ENCODE measurements around the gene AADAC. TPM values are rescaled to one million over a fixed set of nuclear protein-coding genes. Genes with fewer than 3 reads are reported as not detected.

AADAC gene
- total RNA-seq, 1 donor from 2014 or later: not detected

- Mint-ChIP-seq H3K9me3 (ENCODE audit: unreplicated experiment) (no peaks in the 10 kb centered on the region), H3K27ac (ENCODE audit: unreplicated experiment) (no peak overlapping the region), H3K4me1 (ENCODE audit: low read depth, unreplicated experiment) (peaks cover 7% of the 10 kb centered on the region), H3K36me3 (ENCODE audit: low read depth, unreplicated experiment) (no peaks in the 10 kb centered on the region), H3K27me3 (ENCODE audit: low read depth, unreplicated experiment) (no peaks in the 10 kb centered on the region), H3K4me3 (ENCODE audit: unreplicated experiment) (no peak overlapping the region)
- Histone ChIP-seq H3K9me3 (ENCODE audit: insufficient read depth, low read depth, low read length) (no peaks in the 10 kb centered on the region), H3K36me3 (ENCODE audit: insufficient read depth, low read length) (no peaks in the 10 kb centered on the region), H3K27me3 (ENCODE audit: insufficient read depth, low read length) (no peaks in the 10 kb centered on the region), H4K20me1 (ENCODE audit: insufficient read depth, low read length) (no peaks in the 10 kb centered on the region), H3K27ac (ENCODE audit: low read depth, low read length) (no peak overlapping the region), H3K4me3 (ENCODE audit: insufficient read depth, low read depth, low read length) (no peak overlapping the region), H2AFZ (ENCODE audit: low read depth, low read length) (no peak overlapping the region), H3K9ac (ENCODE audit: low read length) (no peak overlapping the region), H3K4me2 (ENCODE audit: low read length) (no peak overlapping the region), H3K79me2 (ENCODE audit: insufficient read depth, low read length) (no peaks in the 10 kb centered on the region), H3K4me1 (ENCODE audit: insufficient read depth, low read length) (peaks cover 11% of the 10 kb centered on the region)
- FAIRE-seq (no peak), DNase-seq (ENCODE audit: low read depth) (no peak)
- TF ChIP-seq EZH2 (IDR thresholded peaks at IDR 0.05; ENCODE audit: insufficient read depth, low read length) (no peak), CTCF (IDR thresholded peaks at IDR 0.05; ENCODE audit: insufficient read depth, low read depth, low read length) (no peak)
Measured at GRCh38 chr3:151774910-151775309, 39.0 kb upstream of the AADAC start.

GRCh38 chr3:151775314-151776258, 38.3 kb upstream of the AADAC start:
- Histone ChIP-seq H4K20me1 (ENCODE audit: insufficient read depth, low read length) (no peaks in the 10 kb centered on the region), H3K4me3 (ENCODE audit: insufficient read depth, low read depth, low read length) (no peak overlapping the region), H3K27ac (ENCODE audit: low read depth, low read length) (no peak overlapping the region), H3K4me1 (ENCODE audit: insufficient read depth, low read length) (peaks cover 6% of the 10 kb centered on the region), H3K4me2 (ENCODE audit: low read length) (no peak overlapping the region), H3K27me3 (ENCODE audit: insufficient read depth, low read length) (no peaks in the 10 kb centered on the region), H3K79me2 (ENCODE audit: insufficient read depth, low read length) (no peaks in the 10 kb centered on the region), H2AFZ (ENCODE audit: low read depth, low read length) (no peak overlapping the region), H3K9me3 (ENCODE audit: insufficient read depth, low read depth, low read length) (no peaks in the 10 kb centered on the region), H3K36me3 (ENCODE audit: insufficient read depth, low read length) (no peaks in the 10 kb centered on the region), H3K9ac (ENCODE audit: low read length) (no peak overlapping the region)
- no peak overlapping the region for H3K27ac Mint-ChIP-seq (ENCODE audit: unreplicated experiment)
- no peaks in the 10 kb centered on the region for H3K9me3 Mint-ChIP-seq (ENCODE audit: unreplicated experiment)
- no peaks in the 10 kb centered on the region for H3K36me3 Mint-ChIP-seq (ENCODE audit: low read depth, unreplicated experiment)
- H3K27me3 Mint-ChIP-seq (ENCODE audit: low read depth, unreplicated experiment): no peaks in the 10 kb centered on the region
- H3K4me3 Mint-ChIP-seq (ENCODE audit: unreplicated experiment): no peak overlapping the region
- TF ChIP-seq EZH2 (IDR thresholded peaks at IDR 0.05; ENCODE audit: insufficient read depth, low read length) (no peak), CTCF (IDR thresholded peaks at IDR 0.05; ENCODE audit: insufficient read depth, low read depth, low read length) (no peak)
- H3K4me1 Mint-ChIP-seq (ENCODE audit: low read depth, unreplicated experiment): peaks cover 3% of the 10 kb centered on the region
- DNase-seq (ENCODE audit: low read depth) (no peak), FAIRE-seq (no peak)

- FAIRE-seq (no peak), DNase-seq (ENCODE audit: low read depth) (no peak)
- H3K4me3 Mint-ChIP-seq (ENCODE audit: unreplicated experiment): no peak overlapping the region
- Histone ChIP-seq H3K4me3 (ENCODE audit: insufficient read depth, low read depth, low read length) (no peak overlapping the region), H3K79me2 (ENCODE audit: insufficient read depth, low read length) (no peaks in the 10 kb centered on the region), H4K20me1 (ENCODE audit: insufficient read depth, low read length) (no peaks in the 10 kb centered on the region), H2AFZ (ENCODE audit: low read depth, low read length) (no peak overlapping the region), H3K9ac (ENCODE audit: low read length) (no peak overlapping the region), H3K27me3 (ENCODE audit: insufficient read depth, low read length) (no peaks in the 10 kb centered on the region), H3K4me1 (ENCODE audit: insufficient read depth, low read length) (no peaks in the 10 kb centered on the region), H3K9me3 (ENCODE audit: insufficient read depth, low read depth, low read length) (no peaks in the 10 kb centered on the region), H3K27ac (ENCODE audit: low read depth, low read length) (no peak overlapping the region), H3K4me2 (ENCODE audit: low read length) (no peak overlapping the region), H3K36me3 (ENCODE audit: insufficient read depth, low read length) (no peaks in the 10 kb centered on the region)
- no peaks in the 10 kb centered on the region for H3K27me3 Mint-ChIP-seq (ENCODE audit: low read depth, unreplicated experiment)
- H3K9me3 Mint-ChIP-seq (ENCODE audit: unreplicated experiment): no peaks in the 10 kb centered on the region
- H3K36me3 Mint-ChIP-seq (ENCODE audit: low read depth, unreplicated experiment): no peaks in the 10 kb centered on the region
- no peak overlapping the region for H3K27ac Mint-ChIP-seq (ENCODE audit: unreplicated experiment)
- H3K4me1 Mint-ChIP-seq (ENCODE audit: low read depth, unreplicated experiment): no peaks in the 10 kb centered on the region
- TF ChIP-seq CTCF (IDR thresholded peaks at IDR 0.05; ENCODE audit: insufficient read depth, low read depth, low read length): no peak
- TF ChIP-seq EZH2 (IDR thresholded peaks at IDR 0.05; ENCODE audit: insufficient read depth, low read length): no peak
Measured at GRCh38 chr3:151776259-151776740, 37.6 kb upstream of the AADAC start.
